Urinary bladder (tissue), 4 donors: ENCODE data around the gene ALK. TPM values are rescaled to one million over a fixed set of nuclear protein-coding genes. Genes with fewer than 3 reads are reported as not detected.

ENCODE experiments used
- DNase-seq: peaks from one replicate; pipeline ENCODE4 v3.0.0-alpha.2; 2015; ENCODE audit errors: extremely low spot score
- H3K27ac ChIP-seq: one replicate; pipeline ENCODE4 v1.5.1; 2013; ENCODE audit warnings: low read depth, mild to moderate bottlenecking, moderate library complexity
- H3K36me3 ChIP-seq: one replicate; pipeline ENCODE4 v1.6.1; 2013; ENCODE audit warnings: mild to moderate bottlenecking, moderate library complexity; ENCODE audit not compliant: insufficient read depth
- H3K4me1 ChIP-seq: one replicate; pipeline ENCODE4 v1.6.1; 2013; ENCODE audit warnings: mild to moderate bottlenecking, moderate library complexity; ENCODE audit not compliant: insufficient read depth
- H3K4me3 ChIP-seq: one replicate; pipeline ENCODE4 v1.5.1; 2013; ENCODE audit warnings: low read depth, low read length
- WGBS: extraction: QIAGEN DNeasy Blood & Tissue Kit; methylation state at CpG from one replicate; pipeline ENCODE4 v1.1.7; 2013; 5-methylcytosine and 5-hydroxymethylcytosine counted together
- polyA plus RNA-seq: library from polyadenylated mRNA; stranded (reverse); fragments of 200-250 nt; gene quantifications from one replicate; pipeline ENCODE4 v1.2.3, GENCODE V29; 2013
- total RNA-seq: library from RNA; depleted of rRNA; stranded (reverse); fragments of >200 nt; gene quantifications from one replicate; pipeline ENCODE4 v1.2.3, GENCODE V29; 2014
- donor health status: healthy with polysubstance abuse.
- donor health status: healthy.

The ALK gene
- total and polyA plus RNA-seq, 2 donors: 0.29 to 1.0 TPM

DNA sequence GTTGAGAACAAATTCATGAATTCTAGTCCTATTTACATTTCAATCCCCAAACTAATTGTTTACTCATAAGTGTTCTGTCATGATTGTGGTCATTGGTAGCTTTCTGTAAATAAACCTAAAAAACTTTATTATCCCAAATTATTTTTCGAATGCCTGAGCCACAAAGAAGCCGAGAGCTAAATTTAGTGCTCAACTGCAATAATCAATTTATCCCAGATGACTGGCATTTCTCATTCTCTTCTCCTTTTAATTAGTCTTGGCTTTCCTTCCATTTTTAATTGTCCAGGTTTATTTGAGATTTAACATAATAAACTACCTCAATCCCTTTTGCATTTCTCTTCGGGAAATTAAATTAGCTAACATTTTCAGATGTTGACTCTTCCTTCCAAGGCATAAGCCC is 308.3 kb downstream of the ALK start:
- Histone ChIP-seq H3K36me3 (no peaks in the 10 kb centered on the region), H3K27ac (no peak overlapping the region), H3K4me1 (no peaks in the 10 kb centered on the region), H3K4me3 (no peak overlapping the region)
- no peak for DNase-seq
- WGBS: 93% methylated on average over 3 of the region's 3 CpGs

DNA sequence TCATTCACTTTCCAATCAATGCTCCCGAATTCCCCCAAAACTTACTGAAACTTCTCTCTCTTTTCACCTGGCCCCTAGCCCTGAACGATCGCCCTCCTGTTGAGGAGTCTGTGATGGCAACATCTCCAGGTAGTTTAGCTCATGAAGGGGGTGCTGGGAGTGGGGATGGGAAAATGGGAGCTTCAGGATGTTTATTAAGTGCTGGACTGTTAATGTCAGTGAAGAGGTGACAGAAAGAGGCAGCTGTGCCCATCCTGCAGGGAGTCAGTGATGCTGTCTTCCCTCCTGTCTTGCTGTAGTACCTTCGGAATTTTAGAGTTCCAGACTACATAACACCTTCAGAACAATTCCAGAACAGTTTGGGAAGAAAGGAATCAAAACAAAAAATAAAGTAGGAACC is 308.8 kb downstream of the ALK start:
- 91% methylated on average over 4 of the region's 4 CpGs for WGBS
- Histone ChIP-seq H3K36me3 (no peaks in the 10 kb centered on the region), H3K27ac (no peak overlapping the region), H3K4me1 (no peaks in the 10 kb centered on the region), H3K4me3 (no peak overlapping the region)
- no peak for DNase-seq

DNA sequence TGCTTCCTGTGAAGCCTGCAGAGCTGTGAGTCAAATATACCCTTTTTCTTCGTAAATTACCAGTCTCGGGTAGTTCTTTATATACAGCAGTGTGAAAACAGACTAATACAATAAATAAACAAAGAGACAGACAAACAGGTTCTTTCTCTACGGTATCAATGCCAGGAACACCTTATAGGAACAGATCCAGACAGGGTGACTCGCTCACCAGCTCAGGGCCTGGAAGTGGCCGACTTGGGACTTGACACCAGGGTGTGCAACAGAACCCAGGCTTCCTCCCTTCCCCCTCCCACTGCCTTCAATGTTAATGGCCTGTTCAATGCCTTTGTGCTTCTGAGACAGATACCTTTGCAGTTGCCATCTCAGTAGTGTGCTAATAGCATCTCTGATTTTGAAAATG is 309.5 kb downstream of the ALK start:
- no peak for DNase-seq
- Histone ChIP-seq H3K36me3 (no peaks in the 10 kb centered on the region), H3K4me3 (no peak overlapping the region), H3K27ac (no peak overlapping the region), H3K4me1 (no peaks in the 10 kb centered on the region)
- WGBS: 83% methylated on average over 5 of the region's 5 CpGs

DNA sequence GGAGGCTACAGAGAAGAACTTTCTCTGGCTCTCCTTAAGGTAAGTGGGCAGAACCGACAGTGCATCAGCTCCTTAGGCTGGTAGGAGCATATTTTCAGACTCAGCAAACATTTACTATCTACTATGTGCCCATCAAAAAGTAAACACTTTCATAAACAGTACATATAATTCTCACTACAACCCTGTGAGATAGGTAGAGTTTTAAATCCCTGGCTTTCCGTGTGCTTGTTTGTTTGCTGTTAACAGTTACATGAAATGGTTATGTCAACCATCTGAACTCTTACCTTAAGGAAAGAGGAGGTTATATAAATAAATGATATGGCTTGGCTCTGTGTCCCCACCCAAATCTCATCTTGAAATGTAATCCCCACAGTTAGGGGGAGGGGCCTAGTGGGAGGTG is 310.1 kb downstream of the ALK start:
- H3K4me1 ChIP-seq: peaks cover 2% of the 10 kb centered on the region
- 83% methylated on average over 2 of the region's 2 CpGs for WGBS
- no peak overlapping the region for H3K27ac ChIP-seq
- no peaks in the 10 kb centered on the region for H3K36me3 ChIP-seq
- no peak overlapping the region for H3K4me3 ChIP-seq
- DNase-seq: no peak

DNA sequence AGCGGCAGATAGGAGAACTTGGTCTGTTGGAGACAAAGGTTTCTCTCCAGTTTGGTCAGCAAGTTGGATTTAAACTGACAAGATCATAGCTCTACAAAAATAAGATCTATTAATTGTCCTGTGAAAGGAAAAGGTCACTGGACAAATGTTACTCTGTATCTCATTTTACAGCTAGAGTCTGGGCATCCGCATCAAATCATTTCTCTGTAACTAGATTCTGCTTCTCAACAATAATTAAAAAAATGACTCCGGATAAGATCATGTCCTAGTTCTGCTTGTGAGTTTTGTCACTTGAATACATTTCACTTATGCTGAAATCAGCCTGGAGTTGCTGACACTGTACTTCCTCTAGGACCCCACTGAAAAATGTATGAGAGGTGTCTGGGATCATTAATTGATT is 310.8 kb downstream of the ALK start:
- peaks cover 3% of the 10 kb centered on the region for H3K4me1 ChIP-seq
- no peak overlapping the region for H3K4me3 ChIP-seq
- no peaks in the 10 kb centered on the region for H3K36me3 ChIP-seq
- no peak overlapping the region for H3K27ac ChIP-seq
- WGBS: 81% methylated on average over 3 of the region's 3 CpGs
- no peak for DNase-seq

DNA sequence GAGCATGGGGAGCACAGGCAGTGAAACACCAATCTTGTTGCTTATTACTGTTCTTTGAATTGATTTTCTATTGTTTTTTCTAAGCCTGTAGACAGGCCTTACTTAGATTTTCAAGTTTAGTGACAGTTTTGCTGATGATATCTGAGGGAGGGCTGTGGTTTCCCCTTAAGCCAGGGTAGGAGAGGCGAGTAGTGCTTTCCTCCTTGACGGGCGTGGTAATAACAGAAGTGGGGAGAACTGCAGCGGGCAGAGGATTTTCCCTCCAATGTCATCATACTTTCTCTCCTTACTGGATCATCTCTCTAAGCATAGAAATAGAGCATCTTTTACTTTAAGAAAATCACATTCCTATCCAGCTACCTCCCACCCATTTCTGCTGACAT is 314.4 kb downstream of the ALK start:
- Histone ChIP-seq H3K4me3 (no peak overlapping the region), H3K4me1 (peaks cover 3% of the 10 kb centered on the region), H3K27ac (no peak overlapping the region), H3K36me3 (no peaks in the 10 kb centered on the region)
- no peak for DNase-seq
- 84% methylated on average over 4 of the region's 4 CpGs for WGBS

DNA sequence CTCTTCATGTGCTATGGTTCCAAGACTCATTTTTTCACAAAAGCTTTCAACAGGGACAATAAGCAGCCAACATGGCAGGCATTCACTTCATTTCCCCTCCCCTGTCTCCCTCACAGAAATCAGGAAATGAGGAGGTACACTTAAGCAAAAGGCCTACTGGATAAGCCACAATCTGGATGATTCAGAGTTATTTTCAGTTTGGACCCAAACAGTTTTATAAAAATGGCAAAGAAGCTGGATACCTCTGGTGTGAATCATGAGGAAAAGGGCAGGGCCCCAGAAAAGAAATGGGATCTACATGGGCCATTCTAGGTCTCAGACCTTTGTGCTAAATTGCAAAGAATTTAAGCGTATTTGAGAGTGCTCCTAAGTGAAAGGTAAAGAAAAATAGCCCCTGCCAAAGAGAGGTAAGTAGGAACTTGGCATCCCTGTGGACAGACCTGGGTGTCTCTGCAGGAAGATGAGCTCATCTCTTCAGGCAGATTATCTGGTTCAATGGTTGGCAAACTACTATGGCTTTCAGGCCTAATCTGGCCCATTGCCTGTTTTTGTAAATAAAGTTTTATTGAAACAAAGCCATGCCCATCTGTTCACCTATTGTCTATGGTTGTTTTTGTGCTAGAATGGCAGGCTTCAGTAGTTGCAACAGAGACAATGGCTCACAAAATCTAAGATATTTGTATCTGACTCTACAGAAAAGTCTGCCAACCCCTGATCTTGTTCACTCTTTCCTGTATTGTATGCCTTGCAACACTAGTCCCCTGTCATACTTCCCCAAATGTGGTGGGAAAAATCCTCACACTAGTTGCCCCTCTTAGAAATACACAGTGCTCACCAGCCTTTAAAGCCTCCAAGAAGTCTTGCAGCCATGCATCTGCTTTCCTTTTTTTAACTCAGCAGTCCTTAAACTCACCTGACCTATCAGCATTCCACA is 315.0 kb downstream of the ALK start:
- WGBS: 84% methylated on average over 1 of the region's 1 CpG
- peaks cover 3% of the 10 kb centered on the region for H3K4me1 ChIP-seq
- no peaks in the 10 kb centered on the region for H3K36me3 ChIP-seq
- H3K27ac ChIP-seq: no peak overlapping the region
- no peak for DNase-seq
- H3K4me3 ChIP-seq: no peak overlapping the region

DNA sequence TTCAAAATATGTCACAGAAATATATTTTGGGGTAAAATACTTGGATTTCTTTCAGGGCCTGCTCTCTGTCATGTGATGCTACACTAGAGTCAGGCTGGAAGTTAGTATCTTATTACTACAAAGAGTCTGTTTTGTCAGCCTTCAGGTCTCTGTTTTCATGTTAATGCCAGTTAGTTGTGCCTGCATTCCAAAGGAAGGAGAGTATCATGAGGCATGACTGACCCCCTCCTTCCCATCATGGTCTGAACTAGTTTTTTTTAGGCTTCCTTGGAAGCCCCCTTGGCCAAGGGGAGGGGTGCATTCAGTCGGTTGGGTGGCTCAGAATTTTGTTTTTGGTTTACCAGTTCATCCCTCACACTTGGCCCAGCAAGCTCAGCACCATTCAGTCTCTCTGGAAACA is 318.0 kb downstream of the ALK start:
- H3K4me1 ChIP-seq: peaks cover 3% of the 10 kb centered on the region
- H3K27ac ChIP-seq: no peak overlapping the region
- H3K36me3 ChIP-seq: no peaks in the 10 kb centered on the region
- H3K4me3 ChIP-seq: no peak overlapping the region
- no peak for DNase-seq
- WGBS: 26% methylated on average over 1 of the region's 1 CpG

DNA sequence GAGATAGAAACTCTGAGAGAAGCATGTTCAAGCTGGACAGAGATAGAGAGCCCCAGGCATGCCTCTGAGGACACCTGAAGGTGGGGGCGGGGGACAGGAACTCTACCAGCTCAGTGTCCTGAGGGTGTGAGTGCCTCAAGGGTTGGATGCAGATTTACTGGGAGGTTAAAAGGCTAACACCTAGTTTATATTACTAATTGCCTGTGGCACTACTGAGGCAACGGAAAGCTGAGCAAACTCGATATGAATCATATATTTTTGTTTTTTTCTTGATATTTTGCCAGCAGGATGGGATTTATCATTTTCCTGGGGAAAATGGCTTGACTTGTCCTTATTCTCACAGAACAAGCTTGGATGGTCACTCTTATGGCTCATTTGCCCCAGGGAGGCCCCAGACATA is 319.5 kb downstream of the ALK start:
- 85% methylated on average over 3 of the region's 3 CpGs for WGBS
- DNase-seq: no peak
- Histone ChIP-seq H3K36me3 (no peaks in the 10 kb centered on the region), H3K4me3 (no peak overlapping the region), H3K27ac (no peak overlapping the region), H3K4me1 (peaks cover 3% of the 10 kb centered on the region)

DNA sequence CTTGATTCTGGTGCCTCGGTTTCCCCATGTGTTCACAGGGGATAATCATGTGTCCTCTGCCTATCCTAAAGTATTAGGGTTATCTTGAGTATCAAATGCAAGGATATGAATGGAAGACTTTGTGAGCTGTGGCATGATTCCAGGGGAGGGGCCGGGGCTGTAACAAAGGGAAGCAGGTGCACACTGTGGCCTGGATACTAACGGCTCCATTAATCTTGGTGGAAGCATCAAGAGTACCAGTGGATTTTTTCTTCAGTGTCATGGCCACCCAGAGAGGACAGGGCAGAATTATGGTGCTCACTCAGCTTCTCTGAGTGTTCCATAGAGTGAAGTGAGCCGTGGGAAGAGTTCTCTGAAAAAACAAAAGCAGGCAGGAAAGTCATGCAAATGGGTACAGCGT is 320.1 kb downstream of the ALK start:
- H3K4me3 ChIP-seq: no peak overlapping the region
- no peaks in the 10 kb centered on the region for H3K36me3 ChIP-seq
- peaks cover 1% of the 10 kb centered on the region for H3K4me1 ChIP-seq
- no peak overlapping the region for H3K27ac ChIP-seq
- DNase-seq: no peak
- 91% methylated on average over 5 of the region's 5 CpGs for WGBS

DNA sequence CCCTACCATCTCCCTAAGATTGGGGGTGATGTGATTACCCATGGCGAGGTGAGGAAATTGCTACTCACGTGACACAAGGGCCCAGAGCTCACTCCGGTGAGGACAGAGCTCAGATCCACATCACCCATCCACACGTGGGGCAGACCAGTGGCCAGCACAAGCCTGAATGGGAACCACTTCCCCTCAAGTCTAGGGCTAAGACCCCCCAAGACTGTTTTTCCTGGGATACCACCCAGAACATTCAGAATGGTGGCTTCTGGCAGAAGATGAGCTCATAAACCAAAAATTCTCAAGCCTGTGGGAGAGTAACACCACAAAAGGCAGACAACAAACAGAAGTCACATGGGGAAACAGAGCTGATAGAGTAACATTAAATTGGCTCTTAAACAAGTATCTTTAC is 321.4 kb downstream of the ALK start:
- Histone ChIP-seq H3K4me3 (no peak overlapping the region), H3K4me1 (no peaks in the 10 kb centered on the region), H3K36me3 (no peaks in the 10 kb centered on the region), H3K27ac (no peak overlapping the region)
- DNase-seq: no peak
- WGBS: 93% methylated on average over 4 of the region's 4 CpGs

DNA sequence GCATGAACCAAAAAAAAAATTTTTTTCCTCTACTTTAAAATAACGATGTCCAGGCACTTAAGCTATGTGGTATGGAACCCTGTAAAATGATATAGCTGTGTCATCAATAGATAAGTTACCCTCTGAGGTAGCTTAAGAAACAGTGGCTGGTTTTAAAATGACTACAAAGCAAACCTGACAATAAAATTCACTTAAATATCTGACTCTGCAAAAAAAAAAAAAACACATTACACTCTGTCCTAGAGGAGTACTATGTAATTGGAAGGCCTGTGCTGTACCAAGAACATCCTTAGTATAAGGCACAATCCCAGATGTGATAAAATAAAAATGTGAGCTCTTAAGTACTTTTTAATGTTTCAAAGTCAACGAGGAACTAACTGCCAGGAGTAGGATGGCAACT is 322.4 kb downstream of the ALK start:
- Histone ChIP-seq H3K4me1 (no peaks in the 10 kb centered on the region), H3K36me3 (no peaks in the 10 kb centered on the region), H3K4me3 (no peak overlapping the region), H3K27ac (no peak overlapping the region)
- 54% methylated on average over 2 of the region's 2 CpGs for WGBS
- no peak for DNase-seq

DNA sequence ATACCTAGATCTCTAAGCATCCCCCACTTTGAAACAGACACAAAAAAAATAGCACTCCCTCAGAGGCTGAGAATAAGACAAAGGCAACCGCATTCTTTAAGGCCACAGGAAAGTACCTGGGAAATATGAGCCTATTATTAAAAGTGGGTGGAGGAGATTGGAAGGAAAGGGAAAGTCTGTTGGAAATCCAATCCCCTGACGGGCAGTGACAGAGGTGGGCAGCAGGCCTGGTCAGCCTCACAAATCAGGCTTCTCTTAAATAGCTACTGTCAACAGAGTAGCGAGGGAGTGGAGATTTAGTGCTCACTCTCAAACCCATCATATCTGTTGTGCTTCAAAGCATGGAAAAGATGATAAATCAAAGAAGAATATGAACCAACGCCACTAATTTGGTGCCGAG is 324.4 kb downstream of the ALK start:
- WGBS: 72% methylated on average over 5 of the region's 5 CpGs
- Histone ChIP-seq H3K36me3 (no peaks in the 10 kb centered on the region), H3K4me3 (no peak overlapping the region), H3K27ac (no peak overlapping the region), H3K4me1 (no peaks in the 10 kb centered on the region)
- DNase-seq: no peak

DNA sequence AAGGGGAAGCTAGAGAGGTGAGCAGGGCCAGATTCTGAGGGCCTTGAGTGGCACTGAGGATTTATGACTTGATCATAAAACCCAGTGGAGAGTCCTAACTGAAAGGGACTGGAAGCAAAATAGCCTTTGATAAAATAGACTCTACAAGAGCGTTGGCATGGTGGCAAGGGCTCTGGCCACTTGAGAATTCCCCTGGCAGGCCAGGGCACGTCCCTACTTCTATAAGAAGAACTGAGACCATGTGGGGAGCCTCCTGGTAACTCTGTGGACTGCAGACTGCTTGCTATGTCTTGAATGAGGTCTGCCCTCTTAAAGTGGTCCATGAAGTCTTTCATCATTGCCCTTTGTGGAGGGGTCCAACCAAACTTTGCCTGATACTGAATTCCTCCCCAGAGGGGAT is 324.8 kb downstream of the ALK start:
- no peak overlapping the region for H3K4me3 ChIP-seq
- DNase-seq: no peak
- H3K36me3 ChIP-seq: no peaks in the 10 kb centered on the region
- no peaks in the 10 kb centered on the region for H3K4me1 ChIP-seq
- no peak overlapping the region for H3K27ac ChIP-seq
- 77% methylated on average over 2 of the region's 2 CpGs for WGBS
